Large intestine (tissue), 3 donors: ENCODE results near the gene NCKAP5. TPM values are rescaled to one million over a fixed set of nuclear protein-coding genes. Genes with fewer than 3 reads are reported as not detected.

Experiments
- DNase-seq, 2 donors: peaks; one replicate each; pipeline versions ENCODE4 v3.0.0 to v3.0.0-alpha.2; 2013
- H3K27ac ChIP-seq: one replicate; pipeline ENCODE4 v1.5.1; 2013; ENCODE audit warnings: low read length
- H3K27me3 ChIP-seq: 2 replicates; pipeline ENCODE4 v1.6.1; 2013; ENCODE audit warnings: low read length; ENCODE audit not compliant: control insufficient read depth, insufficient read depth
- H3K36me3 ChIP-seq: 2 replicates; pipeline ENCODE4 v1.6.1; 2013; ENCODE audit warnings: low read length; ENCODE audit not compliant: control insufficient read depth, insufficient read depth
- H3K4me1 ChIP-seq: one replicate; pipeline ENCODE4 v1.6.1; 2013; ENCODE audit warnings: low read length; ENCODE audit not compliant: control insufficient read depth, insufficient read depth
- H3K4me3 ChIP-seq: one replicate; pipeline ENCODE4 v1.5.1; 2013; ENCODE audit warnings: low read length
- H3K9me3 ChIP-seq: one replicate; pipeline ENCODE4 v1.6.1; 2013; ENCODE audit warnings: mild to moderate bottlenecking, low read depth, low read length, moderate library complexity; ENCODE audit not compliant: control insufficient read depth
- WGBS: methylation state at CpG from one replicate; pipeline ENCODE4 v1.1.5; 2013; ENCODE audit warnings: low lambda C conversion rate; ENCODE audit not compliant: insufficient coverage; 5-methylcytosine and 5-hydroxymethylcytosine counted together
- polyA plus RNA-seq: library from polyadenylated mRNA; unstranded; fragments of 120-200 nt; gene quantifications from one replicate; pipeline ENCODE4 v1.2.1, GENCODE V29; 2013

The NCKAP5 gene
- polyA plus RNA-seq, 1 donor = 4.3 TPM

- Histone ChIP-seq H3K9me3 (peaks cover 3% of the 10 kb centered on the region), H3K27ac (no peak overlapping the region), H3K4me1 (peaks cover 4% of the 10 kb centered on the region), H3K4me3 (no peak overlapping the region), H3K27me3 (peaks cover 19% of the 10 kb centered on the region), H3K36me3 (no peaks in the 10 kb centered on the region)
- 79% methylated on average over 2 of the region's 7 CpGs for WGBS
- DNase-seq = no peak
Measured at GRCh38 chr2:133264989-133265401, 303.3 kb downstream of the NCKAP5 start.

GRCh38 chr2:133262893-133263292 lies 305.4 kb downstream of the NCKAP5 start:
- Histone ChIP-seq H3K36me3 (no peaks in the 10 kb centered on the region), H3K27ac (no peak overlapping the region), H3K4me3 (no peak overlapping the region), H3K27me3 (peaks cover 19% of the 10 kb centered on the region), H3K4me1 (peaks cover 4% of the 10 kb centered on the region), H3K9me3 (peaks cover 3% of the 10 kb centered on the region)
- no peak for DNase-seq
- 60% methylated on average over 1 of the region's 2 CpGs for whole genome bisulfite sequencing

GRCh38 chr2:133255360-133255759 lies 312.9 kb downstream of the NCKAP5 start:
- 83% methylated on average over 2 of the region's 2 CpGs for WGBS
- Histone ChIP-seq H3K9me3 (no peaks in the 10 kb centered on the region), H3K27me3 (no peaks in the 10 kb centered on the region), H3K4me3 (no peak overlapping the region), H3K27ac (no peak overlapping the region), H3K4me1 (no peaks in the 10 kb centered on the region), H3K36me3 (no peaks in the 10 kb centered on the region)
- no peak for DNase-seq

GRCh38 chr2:133253793-133254192 lies 314.5 kb downstream of the NCKAP5 start:
- no peak overlapping the region for H3K4me3 ChIP-seq
- no peaks in the 10 kb centered on the region for H3K36me3 ChIP-seq
- no CpG with 5 or more reads among the region's 2 CpGs for WGBS
- no peaks in the 10 kb centered on the region for H3K27me3 ChIP-seq
- no peaks in the 10 kb centered on the region for H3K9me3 ChIP-seq
- H3K4me1 ChIP-seq = no peaks in the 10 kb centered on the region
- no peak overlapping the region for H3K27ac ChIP-seq
- no peak for DNase-seq

- WGBS = no CpG with 5 or more reads among the region's 5 CpGs
- Histone ChIP-seq H3K9me3 (no peaks in the 10 kb centered on the region), H3K27ac (no peak overlapping the region), H3K4me3 (no peak overlapping the region), H3K4me1 (no peaks in the 10 kb centered on the region), H3K36me3 (no peaks in the 10 kb centered on the region), H3K27me3 (no peaks in the 10 kb centered on the region)
- no peak for DNase-seq
Measured at GRCh38 chr2:133252780-133253355, 315.4 kb downstream of the NCKAP5 start.

GRCh38 chr2:133249362-133249761 lies 318.9 kb downstream of the NCKAP5 start:
- no peak for DNase-seq
- Histone ChIP-seq H3K9me3 (no peaks in the 10 kb centered on the region), H3K27me3 (no peaks in the 10 kb centered on the region), H3K4me1 (no peaks in the 10 kb centered on the region), H3K36me3 (no peaks in the 10 kb centered on the region), H3K27ac (no peak overlapping the region), H3K4me3 (no peak overlapping the region)
- WGBS = 100% methylated on average over 1 of the region's 2 CpGs

- no peak overlapping the region for H3K4me3 ChIP-seq
- H3K4me1 ChIP-seq = no peaks in the 10 kb centered on the region
- no peaks in the 10 kb centered on the region for H3K27me3 ChIP-seq
- no peak overlapping the region for H3K27ac ChIP-seq
- WGBS = no CpG with 5 or more reads among the region's 4 CpGs
- DNase-seq = no peak
- H3K36me3 ChIP-seq = no peaks in the 10 kb centered on the region
- H3K9me3 ChIP-seq = no peaks in the 10 kb centered on the region
Measured at GRCh38 chr2:133248264-133248663, 320.0 kb downstream of the NCKAP5 start.

- no CpG with 5 or more reads among the region's 2 CpGs for WGBS
- Histone ChIP-seq H3K4me3 (no peak overlapping the region), H3K4me1 (no peaks in the 10 kb centered on the region), H3K36me3 (no peaks in the 10 kb centered on the region), H3K27me3 (no peaks in the 10 kb centered on the region), H3K27ac (no peak overlapping the region), H3K9me3 (no peaks in the 10 kb centered on the region)
- no peak for DNase-seq
Measured at GRCh38 chr2:133247631-133248030, 320.6 kb downstream of the NCKAP5 start.

GRCh38 chr2:133241224-133241571 lies 327.1 kb downstream of the NCKAP5 start:
- H3K36me3 ChIP-seq = no peaks in the 10 kb centered on the region
- H3K4me1 ChIP-seq = no peaks in the 10 kb centered on the region
- no peak overlapping the region for H3K27ac ChIP-seq
- no peaks in the 10 kb centered on the region for H3K9me3 ChIP-seq
- WGBS = 100% methylated on average over 1 of the region's 2 CpGs
- no peak overlapping the region for H3K4me3 ChIP-seq
- H3K27me3 ChIP-seq = no peaks in the 10 kb centered on the region
- DNase-seq = no peak

GRCh38 chr2:133240491-133241223 lies 327.6 kb downstream of the NCKAP5 start:
- Histone ChIP-seq H3K4me1 (no peaks in the 10 kb centered on the region), H3K27me3 (no peaks in the 10 kb centered on the region), H3K9me3 (no peaks in the 10 kb centered on the region), H3K36me3 (no peaks in the 10 kb centered on the region), H3K27ac (no peak overlapping the region), H3K4me3 (no peak overlapping the region)
- 58% methylated on average over 2 of the region's 5 CpGs for WGBS
- DNase-seq = no peak

- DNase-seq = no peak
- no peaks in the 10 kb centered on the region for H3K4me1 ChIP-seq
- no peaks in the 10 kb centered on the region for H3K9me3 ChIP-seq
- no peak overlapping the region for H3K27ac ChIP-seq
- WGBS = no CpG with 5 or more reads among the region's 1 CpG
- H3K36me3 ChIP-seq = no peaks in the 10 kb centered on the region
- H3K27me3 ChIP-seq = no peaks in the 10 kb centered on the region
- no peak overlapping the region for H3K4me3 ChIP-seq
Measured at GRCh38 chr2:133235968-133236367, 332.3 kb downstream of the NCKAP5 start.
